Astrocyte of the spinal cord (primary cell): ENCODE measurements around the gene REPS2.

Experiments used
- DNase-seq: peaks from one replicate; pipeline ENCODE4 v3.0.0; 2011; ENCODE audit warnings: low read depth, low spot score
- H3K4me3 ChIP-seq: 2 replicates; pipeline ENCODE4 v1.5.1; 2011; ENCODE audit warnings: low read depth, mild to moderate bottlenecking, low read length, moderate library complexity
- in situ Hi-C: cut with HindIII; loops from 2 replicates; pipeline ENCODE4 v1.10.0; 2017; ENCODE audit warnings: low sequenced_read_pairs
- TF ChIP-seq, protein P1 (sequence below): IDR thresholded peaks from 2 replicates; pipeline ENCODE4 v1.5.1; 2012; ENCODE audit warnings: low read depth, mild to moderate bottlenecking, low read length, inconsistent platforms

REPS2 gene

GRCh38 chrX:17075004-17075403 lies 128.5 kb downstream of the REPS2 start:
- TF ChIP-seq, protein P1, sequence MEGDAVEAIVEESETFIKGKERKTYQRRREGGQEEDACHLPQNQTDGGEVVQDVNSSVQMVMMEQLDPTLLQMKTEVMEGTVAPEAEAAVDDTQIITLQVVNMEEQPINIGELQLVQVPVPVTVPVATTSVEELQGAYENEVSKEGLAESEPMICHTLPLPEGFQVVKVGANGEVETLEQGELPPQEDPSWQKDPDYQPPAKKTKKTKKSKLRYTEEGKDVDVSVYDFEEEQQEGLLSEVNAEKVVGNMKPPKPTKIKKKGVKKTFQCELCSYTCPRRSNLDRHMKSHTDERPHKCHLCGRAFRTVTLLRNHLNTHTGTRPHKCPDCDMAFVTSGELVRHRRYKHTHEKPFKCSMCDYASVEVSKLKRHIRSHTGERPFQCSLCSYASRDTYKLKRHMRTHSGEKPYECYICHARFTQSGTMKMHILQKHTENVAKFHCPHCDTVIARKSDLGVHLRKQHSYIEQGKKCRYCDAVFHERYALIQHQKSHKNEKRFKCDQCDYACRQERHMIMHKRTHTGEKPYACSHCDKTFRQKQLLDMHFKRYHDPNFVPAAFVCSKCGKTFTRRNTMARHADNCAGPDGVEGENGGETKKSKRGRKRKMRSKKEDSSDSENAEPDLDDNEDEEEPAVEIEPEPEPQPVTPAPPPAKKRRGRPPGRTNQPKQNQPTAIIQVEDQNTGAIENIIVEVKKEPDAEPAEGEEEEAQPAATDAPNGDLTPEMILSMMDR, result no peak

GRCh38 chrX:17077361-17077760 lies 130.9 kb downstream of the REPS2 start:
- H3K4me3 ChIP-seq, result no peak overlapping the region
- TF ChIP-seq, protein P1, result no peak
- in situ Hi-C loops, result no loop called here
- no peak for DNase-seq

More at GRCh38 chrX:17075004-17075403, 128.5 kb downstream of the REPS2 start:
- no peak for DNase-seq
- H3K4me3 ChIP-seq, result no peak overlapping the region
- in situ Hi-C loops, result no loop called here

GRCh38 chrX:17078031-17078720 lies 131.7 kb downstream of the REPS2 start:
- DNase-seq, result peak; percentile 48
- no peak overlapping the region for H3K4me3 ChIP-seq
- in situ Hi-C loops, result no loop called here
- TF ChIP-seq, protein P1, result no peak

DNA sequence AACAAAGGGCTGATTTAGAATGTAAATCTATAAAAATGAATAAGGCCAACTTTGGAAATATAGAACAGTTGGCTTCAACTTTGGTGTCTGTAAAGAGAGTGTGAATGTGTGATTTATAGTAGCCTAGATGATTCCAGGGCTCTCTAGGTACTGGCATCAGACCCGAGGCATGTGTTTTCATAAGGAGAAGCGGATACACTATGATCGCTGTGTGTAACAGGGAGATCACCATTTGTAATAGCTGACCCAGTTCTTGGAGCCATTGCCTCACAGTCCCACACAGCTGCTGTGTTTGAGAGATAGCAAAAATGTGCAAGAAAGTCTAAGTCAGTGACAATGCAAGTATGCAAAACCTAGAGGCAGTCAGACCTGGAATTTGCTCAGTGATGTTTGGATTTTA lies 135.1 kb downstream of the REPS2 start:
- TF ChIP-seq, protein P1, result no peak
- no peak overlapping the region for H3K4me3 ChIP-seq
- in situ Hi-C loops, result no loop called here
- DNase-seq, result no peak

DNA sequence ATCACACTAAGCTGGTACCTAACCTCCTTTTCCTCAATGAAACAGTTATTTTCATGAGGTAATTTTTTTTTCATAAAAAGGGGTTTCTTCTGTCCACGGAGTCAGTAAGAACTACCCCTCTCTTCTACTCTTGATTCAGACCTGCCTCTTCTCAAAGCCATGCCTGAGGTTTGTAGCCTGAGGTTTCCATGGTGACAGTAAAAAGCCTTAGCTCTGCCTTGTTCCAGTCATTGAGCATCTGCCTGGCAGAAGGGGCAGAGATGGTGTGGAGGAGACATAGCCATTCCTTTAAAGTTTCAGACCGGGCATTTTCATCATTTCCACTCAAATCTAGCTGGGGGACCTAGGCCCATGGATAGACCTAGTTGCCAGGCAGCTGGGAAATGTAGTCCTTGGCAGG lies 135.5 kb downstream of the REPS2 start:
- TF ChIP-seq, protein P1, result no peak
- DNase-seq, result no peak
- H3K4me3 ChIP-seq, result no peak overlapping the region
- in situ Hi-C loops, result no loop called here

GRCh38 chrX:17082831-17083230 lies 136.4 kb downstream of the REPS2 start:
- DNase-seq, result no peak
- TF ChIP-seq, protein P1, result no peak
- in situ Hi-C loops, result no loop called here
- no peak overlapping the region for H3K4me3 ChIP-seq

- TF ChIP-seq, protein P1, result no peak
- no peak overlapping the region for H3K4me3 ChIP-seq
- in situ Hi-C loops, result no loop called here
- DNase-seq, result no peak
These were observed 139.9 kb downstream of the REPS2 start for GRCh38 chrX:17086317-17086716.
